NCI-H128 (cell line): ENCODE results near the gene PKNOX1.
"Not testable (repeated sequence)": the region's sequence is repeated elsewhere in the genome, so short reads cannot be mapped to it uniquely, and the experiment has no call there.

Experiments used
- DNase-seq: peaks from one replicate; lab custom pipeline; 2025; ENCODE audit not compliant: unreplicated experiment; lab: John Stamatoyannopoulos, UW

PKNOX1 gene

GRCh38 chr21:43045165-43045875 is 71.0 kb downstream of the PKNOX1 start:
- not testable (repeated sequence) for DNase-seq

DNA sequence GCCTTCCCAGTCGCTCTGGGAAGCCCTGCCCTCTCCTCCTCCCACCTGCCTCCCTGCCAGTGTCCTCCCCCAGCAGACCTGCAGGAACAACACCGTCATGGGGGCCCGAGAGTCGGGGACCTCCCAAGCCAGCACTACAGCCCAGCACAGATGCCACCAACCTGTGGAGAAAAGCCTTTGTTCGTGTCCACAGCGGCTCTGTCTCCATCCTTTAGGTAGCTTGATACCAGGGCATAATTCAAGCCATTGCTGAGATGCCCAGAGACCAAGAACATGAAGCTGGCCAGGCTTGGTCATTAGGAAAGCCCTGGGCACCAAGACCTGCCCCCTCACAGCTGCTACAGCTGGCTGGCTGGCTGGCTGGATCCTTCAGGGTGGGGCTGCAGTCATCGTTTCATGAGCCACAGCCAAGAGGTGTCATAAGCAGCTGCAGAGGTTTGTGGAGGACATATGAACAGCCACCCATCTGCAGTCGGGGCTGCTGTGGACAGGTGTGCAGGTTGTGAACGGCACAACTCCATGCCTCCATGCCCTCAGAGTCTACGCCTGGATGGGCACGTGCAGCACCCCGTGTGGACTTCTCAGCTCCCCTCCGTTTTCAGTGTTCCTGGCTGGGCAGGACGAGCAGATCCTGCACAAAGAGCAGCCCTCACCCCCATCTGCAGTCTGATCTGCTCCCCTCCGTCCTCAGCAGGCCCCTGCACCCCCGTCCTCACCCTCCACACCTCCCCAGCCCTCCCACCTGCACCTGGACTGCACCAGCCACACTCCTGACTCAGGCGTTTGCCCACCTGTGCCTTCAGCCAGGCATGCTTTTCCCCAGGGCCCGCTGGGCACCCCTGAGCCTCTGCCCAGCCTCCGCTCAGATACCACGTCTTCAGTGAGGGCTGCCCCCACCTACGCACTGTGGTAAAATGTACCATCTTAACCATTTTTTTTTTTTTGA is 71.8 kb downstream of the PKNOX1 start:
- DNase-seq, result not testable (repeated sequence)

DNA sequence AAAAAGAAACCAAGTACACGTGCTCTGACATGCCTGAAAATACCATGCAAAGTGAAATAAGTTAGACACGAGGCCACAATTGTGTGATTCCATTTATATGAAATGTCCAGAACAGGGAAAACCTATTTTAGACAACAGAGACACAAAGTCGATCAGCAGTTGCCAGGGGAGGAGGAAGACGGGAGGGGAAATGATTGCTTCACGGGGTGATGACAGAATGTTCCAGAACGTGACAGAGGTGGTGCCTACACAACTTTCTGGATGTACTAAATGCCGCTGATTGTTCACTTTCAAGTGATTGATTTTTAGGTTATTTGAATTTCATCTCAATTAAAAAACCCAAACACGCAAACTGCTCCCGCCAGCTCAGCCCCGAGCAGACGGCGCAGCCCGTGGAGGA is 78.8 kb downstream of the PKNOX1 start:
- not testable (repeated sequence) for DNase-seq

DNA sequence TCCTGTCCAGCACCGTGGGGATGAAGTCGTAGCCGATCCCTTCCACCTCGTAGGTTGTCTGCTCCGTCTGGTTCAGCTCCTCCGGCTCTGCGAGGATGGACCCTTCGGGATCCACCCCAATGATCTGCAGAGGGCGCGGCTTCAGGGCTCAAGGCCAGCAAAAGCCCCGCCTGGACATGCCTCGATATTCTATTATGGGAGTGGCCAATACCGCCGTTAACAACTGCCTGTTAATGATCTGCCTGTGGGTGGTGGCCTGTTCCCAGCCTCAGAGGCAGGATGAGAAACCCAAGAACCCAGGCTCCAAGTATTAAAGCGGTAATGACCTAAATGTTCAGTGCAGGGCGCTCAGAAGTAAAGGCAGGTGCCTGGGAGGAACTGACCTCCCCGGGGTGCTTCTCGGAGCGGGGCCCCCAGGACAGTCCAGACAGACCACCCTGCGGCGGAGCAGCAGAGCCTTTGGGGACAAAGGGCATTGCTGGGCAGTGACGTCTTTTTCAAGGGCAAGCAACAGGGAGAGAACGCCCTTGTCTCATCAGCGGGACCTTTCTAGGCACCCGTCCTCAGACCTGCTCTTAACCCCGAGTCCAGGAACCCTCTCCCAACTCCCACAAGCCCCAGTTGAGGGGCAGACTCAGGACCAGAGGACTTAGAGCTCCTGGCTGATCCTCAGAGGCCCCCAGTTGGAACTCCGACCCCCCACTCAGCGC is 88.7 kb downstream of the PKNOX1 start:
- DNase-seq, result not testable (repeated sequence)

DNA sequence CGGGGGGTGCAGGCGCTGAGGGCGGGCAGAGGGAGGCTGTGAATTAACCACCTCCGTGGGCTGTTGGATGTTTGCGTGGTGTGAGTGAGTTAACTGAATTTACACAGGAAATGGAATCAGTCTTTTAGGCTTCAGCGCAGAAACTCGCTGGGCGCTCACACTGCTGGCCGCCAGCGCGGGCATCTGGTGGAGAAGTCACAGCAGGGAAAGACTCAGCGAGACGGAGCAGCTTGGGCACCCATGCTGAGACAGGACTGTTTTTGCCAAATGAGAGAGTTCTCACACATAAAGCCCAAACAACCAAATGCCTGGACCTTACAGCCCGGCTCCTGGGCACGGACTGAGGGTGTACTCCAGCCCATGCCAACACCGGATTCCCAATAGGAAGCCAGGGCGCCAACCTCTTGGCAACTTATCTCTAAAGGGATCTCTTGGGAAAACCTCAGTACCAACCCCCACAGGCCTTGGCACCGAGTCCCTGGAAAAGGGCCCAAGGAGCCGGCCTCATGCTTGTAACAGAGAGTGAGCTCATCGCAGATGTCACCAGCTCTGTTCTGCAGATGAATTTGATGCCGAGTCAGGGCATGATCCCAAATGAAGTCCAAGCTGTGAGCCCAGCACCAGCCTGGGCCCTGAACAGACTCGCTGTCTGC is 90.0 kb downstream of the PKNOX1 start:
- DNase-seq, result not testable (repeated sequence)

GRCh38 chr21:43065991-43066390 is 91.6 kb downstream of the PKNOX1 start:
- DNase-seq, result not testable (repeated sequence)

GRCh38 chr21:43066690-43067089 is 92.3 kb downstream of the PKNOX1 start:
- not testable (repeated sequence) for DNase-seq

GRCh38 chr21:43068065-43068464 is 93.7 kb downstream of the PKNOX1 start:
- not testable (repeated sequence) for DNase-seq

DNA sequence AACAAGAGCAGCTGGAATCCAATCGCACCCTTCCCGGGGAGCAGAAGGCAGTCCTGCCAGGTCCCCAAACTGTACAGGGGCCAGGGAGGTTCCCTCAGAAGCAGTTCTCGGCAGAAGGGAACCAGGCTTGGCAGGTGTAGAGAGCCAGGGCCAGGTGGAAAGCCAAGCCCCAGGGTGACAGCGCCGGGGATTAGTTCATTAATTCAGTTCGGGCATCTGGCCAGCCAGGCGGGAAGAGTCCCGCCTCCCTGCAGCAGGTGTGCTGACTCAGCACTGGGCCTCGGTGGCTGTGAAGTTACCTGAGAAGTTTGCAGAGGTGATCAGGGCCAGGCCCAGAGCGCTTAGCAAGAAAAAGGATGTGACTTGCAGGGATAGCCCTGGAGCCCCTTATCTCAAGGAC is 95.3 kb downstream of the PKNOX1 start:
- not testable (repeated sequence) for DNase-seq

DNA sequence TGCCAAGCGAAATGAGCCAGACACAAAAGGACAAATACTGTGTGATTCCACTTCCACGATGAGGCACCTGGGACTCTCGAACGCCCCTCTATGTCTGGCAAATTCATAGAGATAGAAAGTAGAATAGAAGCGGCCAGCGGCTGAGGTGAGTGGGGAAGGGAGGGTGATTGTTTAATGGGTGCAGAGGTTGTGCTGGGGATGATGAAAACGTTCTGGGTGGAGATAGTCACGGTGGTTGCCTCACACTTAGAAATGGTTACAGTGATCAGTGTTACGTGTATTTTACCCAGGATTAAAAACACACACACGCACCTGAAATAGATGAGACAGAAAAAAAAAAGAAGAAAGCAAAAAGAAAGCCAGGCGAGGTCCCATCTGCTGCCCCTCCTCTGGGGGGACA is 98.4 kb downstream of the PKNOX1 start:
- DNase-seq, result not testable (repeated sequence)

- not testable (repeated sequence) for DNase-seq
Observed at GRCh38 chr21:43074401-43075169, 100.2 kb downstream of the PKNOX1 start.

- not testable (repeated sequence) for DNase-seq
Observed at GRCh38 chr21:43075170-43076022, 101.0 kb downstream of the PKNOX1 start, which contains the start of gene CBS. Gene CBS, minus strand, starts transcription at chr21:43075835. Its CDS starts 3,642 bp downstream, at chr21:43072193.

DNA sequence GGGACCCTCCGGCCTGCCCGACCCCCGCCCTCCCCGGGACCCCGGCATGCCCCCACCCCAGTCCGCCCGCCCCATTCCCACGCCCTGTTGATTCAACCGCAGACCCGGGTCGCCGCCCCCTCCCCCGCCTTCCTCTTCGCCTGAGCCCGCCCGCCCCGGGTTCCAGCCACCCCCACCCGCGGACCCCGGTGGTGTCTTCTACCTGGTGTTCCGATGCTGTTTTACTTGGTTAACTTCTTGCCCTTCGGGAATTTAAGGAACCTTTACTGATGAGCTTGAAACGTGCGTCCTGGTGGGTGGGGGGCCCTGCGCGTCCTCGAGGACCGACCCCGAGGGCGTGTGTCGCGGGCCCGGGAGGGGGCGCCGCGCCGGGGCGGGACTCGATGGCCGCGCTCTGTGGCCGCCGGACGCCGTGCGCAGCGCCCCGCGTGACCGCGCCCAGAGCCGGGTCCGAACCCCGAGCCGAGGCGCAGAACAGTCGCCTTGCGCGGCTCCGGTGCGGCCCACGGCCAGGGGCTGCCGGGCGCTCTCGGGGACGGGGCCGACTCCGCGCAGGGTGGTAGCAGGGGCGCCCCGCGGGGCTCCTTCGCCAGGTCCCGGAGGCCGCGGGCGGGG is 101.8 kb downstream of the PKNOX1 start:
- DNase-seq, result not testable (repeated sequence)

DNA sequence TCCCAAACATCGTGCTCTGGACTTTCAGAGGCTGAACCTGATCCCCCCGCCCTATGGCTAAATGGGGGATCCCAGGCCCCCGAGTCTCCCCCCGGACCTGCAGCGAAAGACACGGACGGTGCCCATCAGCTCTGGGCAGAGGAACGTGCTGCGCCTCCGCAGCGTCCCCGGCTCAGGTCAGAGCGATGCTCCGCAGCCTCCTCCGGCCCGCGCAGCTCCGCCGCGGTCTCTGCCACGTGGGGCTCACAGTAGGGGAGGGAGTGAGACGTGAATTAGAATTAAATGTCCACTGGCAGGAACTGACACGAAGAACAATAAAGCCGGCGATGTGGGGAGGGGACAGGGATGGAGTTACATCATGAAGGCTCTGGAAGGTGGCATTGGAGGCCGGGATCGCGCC is 102.3 kb downstream of the PKNOX1 start:
- DNase-seq, result not testable (repeated sequence)

- DNase-seq, result not testable (repeated sequence)
Observed at GRCh38 chr21:43082587-43083300, 108.4 kb downstream of the PKNOX1 start.
